Measurements from ENCODE around the gene TDRD15. TPM values are rescaled to one million over a fixed set of nuclear protein-coding genes. Genes with fewer than 3 reads are reported as not detected.

TDRD15 gene
- total RNA-seq = under 1 TPM in 1 of 4 donors, not detected in 3; 0.73 TPM

DNA sequence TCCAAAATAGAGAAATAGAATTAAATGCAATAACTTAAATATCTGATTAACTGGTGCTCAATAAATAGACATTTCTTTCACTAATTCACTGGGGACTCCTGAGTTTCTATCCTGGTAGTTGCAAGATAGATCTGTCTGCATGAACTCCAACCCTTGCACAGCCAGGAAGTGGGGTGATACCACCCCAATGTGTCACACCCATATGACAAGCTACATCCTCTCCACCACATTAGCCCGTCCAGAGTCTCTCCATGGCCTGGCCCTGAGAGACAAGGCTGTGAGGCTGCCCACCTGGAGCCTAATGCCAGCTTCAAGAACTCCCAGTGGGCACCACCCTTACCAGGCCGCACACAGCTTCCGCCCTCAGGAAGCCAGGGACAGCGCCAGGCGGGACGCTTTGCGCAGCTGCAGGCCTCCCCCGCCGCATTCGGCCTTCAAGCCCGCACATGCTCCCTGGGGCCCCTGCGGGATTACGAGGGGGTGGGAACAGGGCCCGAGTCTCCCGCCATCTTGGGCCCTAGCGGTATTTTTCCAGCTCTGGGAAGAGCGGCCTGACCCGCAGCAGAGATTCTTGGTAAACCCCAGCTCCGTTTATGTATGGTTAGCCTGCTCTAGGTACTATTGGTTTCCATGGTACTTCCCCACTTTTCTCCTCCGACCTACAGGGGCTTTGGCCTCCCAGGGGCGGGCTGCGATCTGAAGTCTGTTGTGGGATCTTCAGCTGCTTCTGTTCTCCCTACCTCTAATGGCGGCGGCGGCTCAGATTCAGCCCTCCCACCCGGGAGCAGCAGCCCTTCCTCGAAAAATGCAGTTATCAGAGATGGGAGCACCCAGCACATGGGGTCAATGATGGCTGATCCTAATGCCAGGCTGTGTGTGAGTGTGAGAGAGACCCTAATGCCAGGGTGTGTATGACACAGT lies at the start of gene TDRD15:
TDRD15 (plus strand) TSS at position 496 of the 921 bp plus-strand sequence. CDS start 13,500 bp downstream, outside the sequence.
- no peaks in the 10 kb centered on the region for H3K4me1 ChIP-seq
- TF ChIP-seq POLR2A (IDR thresholded peaks at IDR 0.05) (no peak), POLR2AphosphoS5 (IDR thresholded peaks at IDR 0.05) (no peak), EP300 (IDR thresholded peaks at IDR 0.05) (no peak), CTCF (IDR thresholded peaks at IDR 0.05) (no peak)
- ATAC-seq = no peak
- no peak within 1 kb of the TSS for H3K4me3 ChIP-seq
- peaks cover 8% of the 10 kb centered on the region for H3K27me3 ChIP-seq
- H3K9me3 ChIP-seq = no peaks in the 10 kb centered on the region
- WGBS, 2 donors (ENCODE audit: low coverage in 1 of 2) = 86% methylated on average over 6 of the region's 27 CpGs; no CpG with 5 or more reads in 1 of the 2 donors
- no peak within 1 kb of the TSS for H3K27ac ChIP-seq
- H3K36me3 ChIP-seq = no peaks in the 10 kb centered on the region

- Histone ChIP-seq H3K36me3 (no peaks in the 10 kb centered on the region), H3K9me3 (peaks cover 0 to 9% (median 0%) of the 10 kb centered on the region in 3 donors), H3K27me3 (no peaks in the 10 kb centered on the region), H3K4me3 (no peak overlapping the region), H3K4me1 (no peaks in the 10 kb centered on the region), H3K27ac (no peak overlapping the region)
- TF ChIP-seq CTCF (IDR thresholded peaks at IDR 0.05) = no peak
- no peak for ATAC-seq
- WGBS, 2 donors (ENCODE audit: low coverage in 1 of 2) = 86% methylated on average over 1 of the region's 1 CpG; no CpG with 5 or more reads in 1 of the 2 donors
Measured at GRCh38 chr2:21078296-21078695, 45.5 kb upstream of the TDRD15 start.

DNA sequence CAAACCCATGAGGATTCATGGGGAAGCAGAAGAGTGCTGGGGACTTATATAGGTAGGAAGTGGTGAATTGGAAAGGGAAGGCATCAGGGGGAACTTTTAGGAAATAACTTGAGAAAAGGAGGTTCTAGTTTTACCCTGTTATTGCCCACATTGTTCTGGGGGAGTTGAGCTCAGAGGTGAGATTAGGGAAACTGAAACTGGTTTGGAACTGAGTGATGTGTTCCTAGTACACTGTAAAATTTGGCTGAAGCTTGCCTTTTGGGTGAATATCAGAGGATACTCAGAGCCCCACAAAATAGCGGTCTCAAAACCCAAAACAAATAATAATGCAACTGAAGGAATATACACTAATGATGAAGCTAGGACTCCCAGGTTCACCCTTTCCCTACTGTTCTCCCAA lies 40.3 kb upstream of the TDRD15 start:
- Histone ChIP-seq H3K9me3 (peaks cover 0 to 4% (median 0%) of the 10 kb centered on the region in 3 donors), H3K27ac (no peak overlapping the region), H3K27me3 (no peaks in the 10 kb centered on the region), H3K4me3 (no peak overlapping the region), H3K36me3 (no peaks in the 10 kb centered on the region), H3K4me1 (no peaks in the 10 kb centered on the region)
- no peak for ATAC-seq
- TF ChIP-seq POLR2AphosphoS5 (IDR thresholded peaks at IDR 0.05) (no peak), POLR2A (IDR thresholded peaks at IDR 0.05) (no peak), EP300 (IDR thresholded peaks at IDR 0.05) (no peak), CTCF (IDR thresholded peaks at IDR 0.05) (no peak)
- WGBS, 2 donors (ENCODE audit: low coverage in 1 of 2) = 83 to 100% methylated on average over 1 of the region's 1 CpG

DNA sequence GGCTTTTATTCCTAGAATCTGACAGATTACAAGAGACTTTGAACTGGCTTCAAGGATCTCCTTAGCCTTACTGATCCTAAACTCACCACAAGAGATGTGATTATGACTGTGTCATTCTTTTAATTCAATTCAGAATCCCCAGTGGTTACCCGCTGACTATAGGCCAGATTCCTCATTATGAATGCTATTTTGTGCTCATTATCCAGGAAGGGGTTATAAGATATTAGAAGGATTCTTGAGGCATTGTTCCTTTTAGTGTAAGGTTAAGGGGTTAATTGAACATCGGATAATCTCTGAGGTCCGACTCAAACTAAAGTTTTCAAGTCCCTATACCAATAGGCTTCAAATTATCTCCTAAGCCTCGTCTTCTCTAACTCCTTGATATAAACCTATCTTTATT lies 39.4 kb upstream of the TDRD15 start:
- Histone ChIP-seq H3K27me3 (no peaks in the 10 kb centered on the region), H3K4me1 (no peaks in the 10 kb centered on the region), H3K27ac (no peak overlapping the region)

More for the DNA sequence above, 39.4 kb upstream of the TDRD15 start:
- 60 to 75% methylated on average over 2 to 4 of the region's 4 CpGs for WGBS, 2 donors (ENCODE audit: low coverage in 1 of 2)
- Histone ChIP-seq H3K36me3 (no peaks in the 10 kb centered on the region), H3K4me3 (no peak overlapping the region), H3K9me3 (no peaks in the 10 kb centered on the region)
- ATAC-seq = no peak
- TF ChIP-seq POLR2A (IDR thresholded peaks at IDR 0.05) (no peak), EP300 (IDR thresholded peaks at IDR 0.05) (no peak), POLR2AphosphoS5 (IDR thresholded peaks at IDR 0.05) (no peak), CTCF (IDR thresholded peaks at IDR 0.05) (no peak)
